ENCODE data around the gene TRIM52. TPM values are rescaled to one million over a fixed set of nuclear protein-coding genes. Genes with fewer than 3 reads are reported as not detected.

TRIM52 gene
- total RNA-seq = 5.8 and 10.3 TPM in 2 replicates

GRCh38 chr5:181260720-181261319, at the start of gene TRIM52:
Gene TRIM52 (minus strand): TSS chr5:181261143. CDS start chr5:181260813, 330 bp downstream.

GRCh38 chr5:181243564-181244343, 17.2 kb downstream of the TRIM52 start, which contains the start of gene RACK1:
Gene RACK1 (minus strand): TSS chr5:181243906. CDS start chr5:181243800, 106 bp downstream.

GRCh38 chr5:181223058-181223728, 37.8 kb downstream of the TRIM52 start, which contains the start of gene TRIM41:
Gene TRIM41 (plus strand): TSS chr5:181223281. CDS start chr5:181224000, 719 bp downstream.

Other genes starting within 250 kb of the TRIM52 start
- 0.13 and 0.81 TPM in 2 replicates for gene BTNL9, start 220.9 kb downstream of the TRIM52 start, total RNA-seq
- not detected in 2 replicates for gene OR2V1, start 130.0 kb downstream of the TRIM52 start, total RNA-seq
- gene OR2V2, start 113.6 kb downstream of the TRIM52 start, total RNA-seq = not detected in 2 replicates
- gene TRIM7, start 55.9 kb downstream of the TRIM52 start, total RNA-seq = 2.0 and 8.6 TPM in 2 replicates
- gene TRIM41, start 37.9 kb downstream of the TRIM52 start, total RNA-seq = 7.8 and 11.2 TPM in 2 replicates
- 3,744 and 4,748 TPM in 2 replicates for gene RACK1, start 17.2 kb downstream of the TRIM52 start, total RNA-seq
- gene OR4F3, start 106.1 kb upstream of the TRIM52 start, total RNA-seq = not detected in 2 replicates